BE2C (cell line): ENCODE results near the gene MEF2C.

Experiments
- DNase-seq: peaks from one replicate; pipeline ENCODE4 v3.0.0-alpha.2; 2020
- H3K27me3 ChIP-seq: fragments of 250-450 bp; sonication (Bioruptor Pico); 2 replicates; pipeline ENCODE4 v1.5.1; 2020; ENCODE audit warnings: mild to moderate bottlenecking
- H3K36me3 ChIP-seq: fragments of 250-450 bp; sonication (Bioruptor Pico); 2 replicates; pipeline ENCODE4 v1.5.1; 2020; ENCODE audit warnings: mild to moderate bottlenecking
- H3K4me1 ChIP-seq: fragments of 250-450 bp; sonication (Bioruptor Pico); 2 replicates; pipeline ENCODE4 v1.5.1; 2020
- H3K4me3 ChIP-seq: 2 replicates; pipeline ENCODE4 v1.5.1; 2011; ENCODE audit warnings: low read depth, low read length
- H3K9me3 ChIP-seq: fragments of 250-450 bp; sonication (Bioruptor Pico); 2 replicates; pipeline ENCODE4 v1.5.1; 2020
- CTCF ChIP-seq: IDR thresholded peaks from 2 replicates; pipeline ENCODE4 v1.5.1; 2012; ENCODE audit warnings: mild to moderate bottlenecking, low read depth, low read length

Gene MEF2C

GRCh38 chr5:88758591-88758990 is 124.4 kb downstream of the MEF2C start:
- no peaks in the 10 kb centered on the region for H3K9me3 ChIP-seq
- H3K4me3 ChIP-seq: no peak overlapping the region
- DNase-seq: no peak
- peaks cover 16% of the 10 kb centered on the region for H3K27me3 ChIP-seq
- TF ChIP-seq CTCF: no peak
- no peaks in the 10 kb centered on the region for H3K4me1 ChIP-seq
- H3K36me3 ChIP-seq: no peaks in the 10 kb centered on the region

GRCh38 chr5:88758184-88758583 is 124.8 kb downstream of the MEF2C start:
- Histone ChIP-seq H3K4me1 (no peaks in the 10 kb centered on the region), H3K27me3 (peaks cover 16% of the 10 kb centered on the region), H3K4me3 (no peak overlapping the region), H3K9me3 (no peaks in the 10 kb centered on the region), H3K36me3 (no peaks in the 10 kb centered on the region)
- TF ChIP-seq CTCF: no peak
- DNase-seq: no peak

GRCh38 chr5:88756953-88757352 is 126.0 kb downstream of the MEF2C start:
- Histone ChIP-seq H3K4me3 (no peak overlapping the region), H3K36me3 (no peaks in the 10 kb centered on the region), H3K4me1 (no peaks in the 10 kb centered on the region), H3K9me3 (no peaks in the 10 kb centered on the region), H3K27me3 (peaks cover 15% of the 10 kb centered on the region)
- TF ChIP-seq CTCF: no peak
- no peak for DNase-seq

DNA sequence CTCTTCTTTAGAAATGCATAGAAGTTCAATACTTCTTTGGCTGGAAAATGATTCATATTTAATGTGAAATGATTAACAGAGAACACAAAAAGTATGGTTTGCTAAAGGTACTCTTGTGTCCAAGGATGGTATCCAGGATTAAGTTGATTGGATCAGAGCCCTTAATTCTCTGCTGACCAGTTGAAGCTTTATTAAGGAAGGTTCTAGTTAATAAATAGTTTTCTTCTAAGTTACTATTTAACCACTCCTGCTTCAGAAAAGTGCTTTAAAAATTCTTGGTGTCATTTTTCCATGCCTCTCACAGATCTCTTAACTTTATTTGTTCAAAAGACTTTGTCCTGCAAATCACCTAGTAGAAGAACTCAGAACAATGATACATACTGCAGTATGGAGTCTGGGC is 134.3 kb downstream of the MEF2C start:
- no peak for TF ChIP-seq CTCF
- Histone ChIP-seq H3K36me3 (no peaks in the 10 kb centered on the region), H3K9me3 (no peaks in the 10 kb centered on the region), H3K4me3 (no peak overlapping the region), H3K27me3 (no peaks in the 10 kb centered on the region), H3K4me1 (no peaks in the 10 kb centered on the region)
- no peak for DNase-seq

DNA sequence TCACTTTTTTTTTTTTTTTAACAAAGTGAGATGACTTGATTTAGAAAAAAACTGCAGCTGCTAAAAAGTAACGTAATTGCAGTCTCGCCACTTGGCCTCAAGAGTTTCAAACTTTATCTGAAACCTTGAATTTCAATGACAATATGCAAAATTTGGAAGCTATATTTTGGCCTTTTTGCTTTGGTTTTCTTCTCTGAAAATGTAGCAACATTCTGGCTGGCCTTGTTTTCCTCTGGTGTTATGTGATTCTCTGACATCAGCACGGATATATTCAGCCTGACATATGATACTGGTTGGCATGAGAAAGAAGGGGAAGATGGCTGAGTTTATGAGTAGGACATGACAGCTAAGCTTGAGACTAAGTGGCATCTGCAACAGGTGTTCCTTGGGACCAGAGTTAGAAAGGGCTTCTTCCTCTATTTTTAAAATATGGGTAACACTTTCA is 136.5 kb downstream of the MEF2C start:
- TF ChIP-seq CTCF: no peak
- H3K9me3 ChIP-seq: no peaks in the 10 kb centered on the region
- H3K36me3 ChIP-seq: no peaks in the 10 kb centered on the region
- DNase-seq: no peak
- H3K4me3 ChIP-seq: no peak overlapping the region
- no peaks in the 10 kb centered on the region for H3K4me1 ChIP-seq
- no peaks in the 10 kb centered on the region for H3K27me3 ChIP-seq

GRCh38 chr5:88745093-88745696 is 137.8 kb downstream of the MEF2C start:
- Histone ChIP-seq H3K4me1 (no peaks in the 10 kb centered on the region), H3K9me3 (no peaks in the 10 kb centered on the region), H3K27me3 (peaks cover 3% of the 10 kb centered on the region; the same call in 1 of the 2 replicates), H3K36me3 (no peaks in the 10 kb centered on the region), H3K4me3 (no peak overlapping the region)
- no peak for DNase-seq
- TF ChIP-seq CTCF: no peak
